GM18873 (cell line): ENCODE measurements around the gene UMPS.

ENCODE experiments used
- ATAC-seq: cut with Tn5 transposase; IDR thresholded peaks from one replicate; pipeline ENCODE4 v1.9.1; 2021; ENCODE audit warnings: mild to moderate bottlenecking, moderate library complexity, moderate number of reproducible peaks; ENCODE audit not compliant: unreplicated experiment, low FRiP score

UMPS gene

DNA sequence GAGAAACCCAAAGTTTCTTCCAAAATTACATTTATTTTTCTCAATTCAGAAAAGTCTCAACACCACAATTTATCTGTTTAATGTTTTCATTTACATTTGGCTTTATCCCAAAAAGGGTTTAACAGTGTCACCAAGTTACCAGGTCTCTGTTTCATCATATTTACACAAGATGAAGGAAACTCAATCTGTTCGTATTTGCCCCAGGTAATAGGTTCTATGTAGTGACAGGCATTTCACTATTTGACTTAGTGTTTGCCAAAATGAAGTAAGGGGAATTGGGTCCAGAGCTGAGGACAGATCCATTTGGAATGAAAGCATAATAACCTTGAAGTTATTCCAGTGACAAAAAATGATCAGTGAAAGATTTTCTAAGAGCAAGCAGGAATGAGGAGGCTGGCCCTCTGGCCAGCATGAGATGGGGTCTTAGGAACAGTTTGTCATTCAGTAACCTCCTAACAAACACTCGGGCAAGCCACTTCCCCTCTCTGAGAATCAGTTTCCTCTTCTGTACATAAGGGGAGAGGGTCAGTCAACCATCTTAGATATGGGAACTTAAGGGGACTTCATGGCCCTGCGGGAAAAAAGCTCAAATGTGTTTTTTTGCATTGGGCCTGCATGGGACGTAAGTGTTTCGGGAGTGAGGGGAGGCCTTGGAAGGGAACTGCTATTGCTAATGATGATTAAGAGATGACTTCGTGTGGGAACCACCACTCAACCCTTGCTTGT, 31.8 kb downstream of the UMPS start:
- ATAC-seq, result no peak

DNA sequence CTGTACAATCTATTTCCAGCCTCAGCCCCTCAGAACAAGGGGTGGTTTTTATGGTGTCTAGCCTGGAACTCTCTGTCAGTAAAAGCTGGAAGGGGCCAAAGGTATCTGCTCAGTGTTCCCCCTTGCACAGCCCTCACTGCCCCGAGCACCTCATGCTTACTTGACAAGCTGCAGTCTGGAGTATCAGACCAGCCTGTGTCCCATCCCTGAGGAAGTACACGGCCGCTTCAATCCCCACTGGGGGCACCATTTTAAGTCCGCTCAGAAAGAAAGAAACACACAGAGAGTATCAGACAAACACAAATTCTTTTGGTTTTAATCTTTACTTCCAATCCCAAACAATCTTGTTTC, 32.4 kb downstream of the UMPS start:
- ATAC-seq, result no peak

DNA sequence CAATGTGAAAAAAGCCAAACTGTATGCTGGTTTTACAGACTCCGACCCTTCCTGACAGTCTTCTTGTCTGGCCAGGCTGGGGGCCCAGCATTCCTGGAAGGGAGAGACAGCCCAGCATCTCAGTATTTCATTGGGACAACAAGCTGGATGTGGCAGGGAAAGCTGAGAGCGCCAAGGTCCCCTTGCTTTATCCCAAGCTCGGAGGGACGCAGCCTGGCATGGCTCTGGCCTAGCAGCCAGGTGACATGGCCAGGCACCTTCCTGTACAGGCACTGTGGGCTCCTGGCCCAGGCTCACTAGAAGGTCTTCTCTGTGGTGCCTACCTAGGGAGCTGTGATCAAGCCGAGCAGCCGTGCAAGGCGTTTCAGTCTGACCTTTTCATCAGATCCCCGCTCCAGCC, 33.0 kb downstream of the UMPS start:
- no peak for ATAC-seq

DNA sequence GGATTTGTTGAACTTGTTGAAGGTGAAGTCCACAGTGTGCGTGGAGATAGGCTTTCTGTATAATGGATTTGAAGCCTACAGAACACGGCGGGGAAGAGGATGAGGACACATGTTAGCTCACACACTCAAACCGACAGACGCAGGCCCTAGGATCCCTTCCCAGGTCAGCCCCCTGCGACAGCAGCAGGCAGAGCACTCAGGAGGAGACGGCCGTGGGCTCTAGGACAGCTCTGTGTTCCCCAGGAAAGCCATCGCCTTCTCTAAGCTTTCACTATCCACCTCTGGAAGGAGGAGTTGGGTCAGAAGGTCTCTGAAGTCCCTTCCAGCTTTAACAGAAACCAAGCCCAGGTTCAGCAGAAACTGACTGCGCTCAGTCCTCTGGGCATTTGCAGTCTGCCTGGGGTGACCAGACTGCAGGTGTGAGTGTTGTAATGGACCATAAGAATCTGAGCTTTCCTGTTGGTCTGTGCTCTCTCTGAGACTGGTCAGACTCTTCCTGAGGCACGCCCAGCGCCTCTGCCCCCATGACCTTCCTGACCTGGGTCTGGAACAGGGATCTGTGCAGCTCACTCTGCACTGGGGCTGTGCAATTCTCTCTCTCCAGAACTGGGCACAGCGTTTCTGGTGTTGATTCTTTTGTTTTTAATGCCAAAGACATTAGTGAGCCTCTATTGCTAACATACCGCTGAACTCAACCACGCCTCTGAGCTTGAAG, 33.5 kb downstream of the UMPS start:
- no peak for ATAC-seq

DNA sequence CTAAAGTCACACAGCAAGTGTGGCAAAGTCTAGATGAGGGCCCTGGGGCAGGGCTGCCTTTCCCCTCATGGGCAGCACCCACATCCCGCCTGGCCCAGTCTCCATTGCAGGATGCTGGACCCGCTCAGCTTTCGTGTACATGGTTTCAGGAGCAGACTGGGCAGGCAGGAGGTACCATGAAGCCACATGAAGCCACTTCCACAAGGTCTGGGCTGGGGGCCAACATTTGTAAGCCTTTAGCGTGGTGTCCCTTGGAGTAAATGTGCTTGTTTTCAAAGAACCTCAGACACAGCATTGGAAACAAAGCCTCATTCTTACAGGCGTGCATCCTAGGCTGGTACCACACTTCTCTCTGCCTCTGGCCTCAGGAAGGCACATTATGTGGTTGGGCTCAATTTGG, 34.5 kb downstream of the UMPS start:
- no peak for ATAC-seq

DNA sequence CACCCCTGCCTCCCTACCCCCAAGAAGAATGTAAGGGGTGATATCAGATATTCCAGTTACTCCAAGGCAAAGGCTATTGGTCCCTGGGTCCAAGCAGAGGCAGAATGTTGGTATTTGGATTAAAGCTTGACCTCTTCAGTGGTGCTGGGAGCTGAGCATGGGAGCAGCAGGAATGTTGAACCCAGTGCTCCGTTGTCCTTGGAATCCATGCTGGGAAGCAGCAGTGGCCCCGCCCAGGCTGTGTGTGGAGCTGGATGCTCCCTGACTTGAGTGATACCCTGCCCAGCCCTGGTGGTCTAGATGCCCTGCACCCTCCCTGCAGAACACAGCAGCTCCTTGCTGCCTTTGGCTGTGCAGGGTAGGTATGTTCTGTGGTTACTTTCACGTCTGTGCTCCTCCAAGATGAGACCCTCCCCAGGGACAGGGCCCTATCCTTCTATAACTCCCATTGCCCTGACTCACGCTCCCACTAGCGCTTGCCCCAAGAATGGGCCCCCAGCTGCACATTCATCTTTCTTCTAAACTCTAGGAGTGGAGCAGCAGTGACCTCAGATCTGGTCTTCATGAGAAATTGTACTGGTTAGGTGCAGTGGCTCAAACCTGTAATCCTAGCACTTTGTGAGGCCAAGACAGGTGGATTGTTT, 35.1 kb downstream of the UMPS start:
- no peak for ATAC-seq

DNA sequence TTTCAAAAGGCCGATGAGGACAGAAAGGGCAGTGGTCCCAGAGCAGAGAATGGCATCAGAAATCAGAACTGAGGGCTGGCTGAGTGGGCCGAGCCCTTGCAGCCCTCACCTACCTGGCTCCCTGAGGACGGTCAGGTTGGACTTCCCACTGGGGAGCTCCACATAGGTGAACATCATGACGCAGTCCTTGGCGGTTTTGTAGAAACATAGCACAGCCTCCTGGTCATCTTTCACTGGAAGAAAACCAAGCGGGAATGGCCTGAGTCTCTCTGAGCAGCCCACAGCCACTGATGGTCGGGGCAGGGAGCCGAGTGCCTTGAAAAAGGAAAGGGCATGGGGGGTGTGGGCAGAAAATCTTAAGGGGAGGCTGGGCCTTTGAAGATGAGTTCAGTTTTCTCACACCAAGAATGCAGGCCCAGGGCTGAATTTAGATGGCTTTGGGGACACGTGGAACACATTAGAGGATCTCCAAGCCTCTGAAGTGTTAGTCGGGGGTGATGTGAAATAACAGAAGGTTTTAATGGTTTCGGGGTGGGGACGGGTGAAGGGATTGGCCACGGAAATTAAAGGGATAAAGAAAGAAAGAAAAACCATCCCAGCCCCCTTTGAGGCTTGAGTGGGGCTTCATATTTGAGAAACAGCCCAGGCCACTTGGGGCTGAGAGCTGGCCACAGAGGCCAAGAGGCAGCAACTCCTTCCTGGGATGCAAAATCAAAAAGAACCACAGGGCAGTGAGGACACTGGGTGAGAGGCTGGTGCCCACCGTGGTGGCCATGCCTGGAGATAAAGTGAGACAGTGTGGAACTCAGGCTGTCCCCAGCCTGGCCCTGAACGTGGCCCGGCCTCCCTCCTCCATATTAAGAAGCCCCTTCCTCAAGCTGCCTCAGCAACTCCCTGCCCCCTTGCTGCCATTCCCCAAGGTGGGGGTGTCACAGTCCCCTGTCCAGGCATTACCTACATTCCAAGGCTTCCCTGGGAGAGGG, 36.2 kb downstream of the UMPS start:
- ATAC-seq, result no peak

DNA sequence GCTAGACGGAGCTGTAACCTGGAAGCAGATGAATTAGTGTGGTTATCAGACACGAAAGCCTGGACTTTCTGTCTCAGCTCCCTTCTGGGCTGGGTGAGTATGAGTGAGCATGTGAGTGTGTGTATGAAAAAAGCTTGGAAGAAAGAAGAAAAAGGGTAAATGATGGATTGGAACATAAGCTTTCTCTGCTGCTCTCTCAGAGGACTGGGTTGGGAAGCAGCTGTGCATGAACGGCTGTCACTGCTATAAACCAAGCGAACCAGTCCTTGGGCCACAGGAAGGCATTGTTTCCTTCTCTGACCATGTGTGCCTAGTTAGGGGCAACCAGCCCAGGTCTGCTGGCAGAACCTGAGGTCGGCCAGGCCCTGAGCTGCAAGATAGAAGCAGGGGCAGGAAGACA, 37.0 kb downstream of the UMPS start:
- ATAC-seq, result no peak

DNA sequence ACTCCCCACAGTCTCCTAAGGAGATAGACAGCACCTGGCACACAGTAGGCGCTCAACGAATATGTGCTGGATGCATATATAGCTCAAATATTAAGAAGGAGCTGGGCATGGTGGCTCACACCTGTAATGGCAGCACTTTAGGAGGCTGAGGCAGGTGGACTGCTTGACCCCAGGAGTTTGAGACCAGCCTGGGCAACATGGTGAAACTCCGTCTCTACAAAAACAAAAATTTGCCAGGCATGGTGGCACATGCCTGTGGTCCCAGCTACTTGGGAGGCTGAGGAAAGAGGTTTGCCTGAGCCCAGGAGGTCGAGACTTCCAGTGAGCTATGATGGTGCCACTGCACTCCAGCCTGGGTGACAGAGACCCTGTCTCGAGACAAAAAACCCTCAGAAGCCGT, 37.4 kb downstream of the UMPS start:
- no peak for ATAC-seq

DNA sequence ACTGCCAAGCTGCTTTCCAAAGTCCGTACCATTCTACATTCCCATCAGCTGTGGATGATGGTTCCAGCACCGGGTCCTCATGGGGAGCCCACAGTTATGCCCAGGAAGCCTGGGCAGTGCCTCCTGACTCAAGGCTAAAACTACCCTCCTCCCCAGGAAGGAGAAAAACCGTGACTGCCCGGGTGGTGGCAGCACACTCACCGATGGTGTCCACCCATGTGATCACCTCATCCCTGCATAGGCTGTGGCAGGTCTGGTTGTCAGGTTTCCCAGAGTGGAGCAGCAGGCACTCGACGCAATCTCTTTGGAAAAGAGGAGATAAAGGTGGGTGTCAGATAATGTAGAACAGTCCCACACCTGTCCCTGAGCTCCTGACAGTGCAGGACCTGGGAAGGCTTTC, 38.6 kb downstream of the UMPS start:
- no peak for ATAC-seq

DNA sequence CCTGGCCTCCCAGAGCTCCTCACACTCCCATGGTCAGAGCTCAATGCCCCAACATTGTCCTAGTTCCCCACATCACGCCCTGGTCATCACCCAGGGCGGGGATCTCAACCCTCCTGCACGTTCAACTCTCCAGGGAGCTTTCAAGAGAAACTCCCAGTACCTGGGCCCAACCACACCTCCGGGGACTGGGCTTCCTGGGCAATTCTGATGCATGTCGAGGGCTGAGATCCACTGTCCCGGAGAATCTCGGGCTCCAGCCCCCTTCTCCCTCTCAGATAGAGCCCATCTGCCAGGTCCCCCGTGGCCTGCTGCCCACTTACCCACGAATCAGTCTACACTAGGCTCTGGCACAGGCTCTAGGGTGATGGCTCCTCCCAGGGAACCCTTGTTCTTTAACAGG, 39.2 kb downstream of the UMPS start:
- no peak for ATAC-seq

DNA sequence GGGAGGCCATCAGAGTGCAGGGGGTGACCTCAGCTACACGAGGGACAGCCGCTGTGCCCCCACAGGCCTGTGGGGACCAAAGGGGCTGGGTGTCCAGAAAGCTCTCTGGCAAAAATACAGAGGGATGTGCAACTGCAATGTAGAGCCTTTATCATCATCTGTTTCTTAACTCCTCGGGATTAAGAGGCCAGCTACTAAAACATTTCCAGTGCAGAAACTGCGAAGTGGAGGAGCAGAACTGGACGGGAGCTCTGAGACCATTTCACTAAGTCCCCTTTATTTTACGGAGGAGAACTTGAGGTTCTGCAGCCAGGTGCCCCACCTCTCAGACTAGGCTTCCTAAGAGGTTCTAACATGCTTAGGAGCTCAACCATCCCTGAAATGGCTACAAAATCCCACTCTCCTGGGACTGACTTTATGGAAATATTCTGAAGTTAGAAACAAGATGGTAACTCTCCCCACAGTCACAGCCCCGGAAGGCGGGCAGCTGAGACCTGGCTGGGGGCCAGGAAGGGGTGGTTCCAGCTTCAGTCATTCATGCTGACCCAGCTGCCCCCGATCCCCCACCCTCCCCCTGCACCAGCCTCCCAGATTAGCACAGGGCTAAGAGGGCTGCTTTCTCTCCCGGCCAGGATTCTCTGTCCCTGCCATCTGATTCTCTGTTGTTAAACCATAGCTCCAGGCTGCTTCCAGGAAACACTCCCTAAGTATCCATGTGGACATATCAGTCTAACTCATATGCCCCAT, 40.3 kb downstream of the UMPS start:
- no peak for ATAC-seq

DNA sequence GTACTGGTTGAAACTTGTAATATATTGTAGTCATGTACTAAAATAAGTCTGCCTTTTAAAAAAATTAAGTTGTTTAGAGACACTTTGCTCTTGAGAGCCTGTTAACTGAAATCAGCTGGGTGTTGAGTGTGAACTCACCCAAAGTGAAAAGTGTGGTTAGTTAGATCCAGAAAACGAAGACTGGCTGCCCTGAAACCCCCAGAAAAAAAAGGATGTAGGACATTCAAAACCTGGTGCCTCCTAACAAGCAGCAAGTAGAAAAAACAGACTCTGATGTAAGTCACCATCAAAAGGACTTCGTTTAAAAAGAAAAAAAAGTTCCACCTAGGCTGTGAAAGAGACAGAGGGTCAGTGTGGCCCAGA, 40.8 kb downstream of the UMPS start:
- no peak for ATAC-seq

DNA sequence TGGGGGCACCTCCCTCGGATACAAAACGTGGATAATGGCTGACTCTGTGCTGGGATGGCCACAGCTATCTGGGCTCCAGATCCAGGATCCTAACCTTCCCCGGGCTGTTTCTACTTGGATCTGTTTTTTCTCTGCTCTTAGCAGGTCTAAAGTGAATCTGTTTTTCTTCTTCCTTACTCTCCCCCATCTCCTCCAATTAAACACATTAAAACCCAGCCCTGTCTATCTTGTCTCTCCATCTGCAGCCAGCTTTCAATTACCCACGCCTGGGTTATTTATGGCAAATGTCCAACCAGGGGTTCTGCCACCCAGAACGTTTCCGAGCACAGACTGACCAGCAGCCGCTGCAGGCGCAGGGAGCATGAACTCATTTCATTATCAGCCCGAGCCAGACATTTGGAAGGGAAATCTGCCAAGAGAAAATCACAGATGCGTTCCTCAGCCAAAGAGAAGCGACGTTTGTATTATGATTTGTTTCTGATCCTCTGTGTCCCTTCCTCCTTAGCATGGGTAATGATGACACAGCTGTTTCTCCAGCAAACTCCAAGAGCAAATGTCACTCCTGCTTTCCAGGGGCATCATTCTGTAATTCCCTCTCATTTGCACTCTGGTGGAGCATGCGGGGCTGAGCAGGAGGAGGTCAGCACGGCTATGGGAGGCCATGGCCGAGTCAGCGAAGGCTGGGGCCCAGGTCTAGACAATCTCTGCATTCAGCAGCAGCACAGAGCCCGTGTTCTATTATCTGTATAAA, 42.0 kb downstream of the UMPS start:
- ATAC-seq, result no peak

DNA sequence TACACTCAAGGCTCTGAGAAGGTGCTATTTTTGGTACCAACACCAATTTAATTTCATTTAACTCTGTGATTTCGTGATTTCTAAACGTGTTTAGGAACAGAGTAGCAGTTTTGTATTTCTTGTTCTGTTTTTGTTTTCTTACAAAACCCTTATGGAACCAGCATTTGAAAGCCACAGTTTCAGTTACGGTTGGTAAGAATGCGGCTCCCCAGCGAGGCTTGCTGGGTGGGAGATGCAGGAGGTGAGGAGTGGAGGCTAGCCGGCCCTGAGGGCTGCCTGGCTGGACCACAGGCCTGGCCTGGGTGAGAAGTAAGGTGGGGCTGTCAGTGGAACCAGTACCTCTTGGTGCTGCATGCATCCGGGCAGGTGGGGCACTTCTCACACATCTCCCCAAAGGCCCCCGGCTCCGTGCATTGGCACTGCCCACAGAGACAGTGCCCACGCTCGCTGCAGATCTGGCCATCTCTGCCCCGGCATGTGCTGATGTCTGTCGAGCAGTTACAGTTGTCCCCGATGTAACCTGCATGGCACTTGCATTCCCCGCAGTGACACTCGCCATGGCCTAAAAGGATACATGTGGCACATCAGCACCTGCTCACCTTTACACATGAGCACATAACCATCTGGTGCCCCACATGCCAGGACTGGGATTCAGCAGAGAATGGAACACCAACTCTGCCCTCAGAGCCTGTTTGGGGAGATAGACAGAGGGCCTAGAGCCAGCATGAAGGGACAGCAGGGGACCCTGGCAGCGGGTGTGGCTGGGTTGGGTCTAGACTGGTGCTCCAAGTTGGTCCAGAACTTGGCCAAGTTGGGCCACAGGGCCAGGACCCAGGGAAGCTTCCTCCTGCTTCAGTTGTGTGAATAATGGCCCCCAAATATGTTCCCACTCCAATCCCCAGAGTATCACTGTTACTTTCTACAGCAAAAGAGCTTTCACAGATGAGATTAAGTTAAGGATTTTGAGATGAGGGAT, 43.4 kb downstream of the UMPS start:
- ATAC-seq, result no peak

DNA sequence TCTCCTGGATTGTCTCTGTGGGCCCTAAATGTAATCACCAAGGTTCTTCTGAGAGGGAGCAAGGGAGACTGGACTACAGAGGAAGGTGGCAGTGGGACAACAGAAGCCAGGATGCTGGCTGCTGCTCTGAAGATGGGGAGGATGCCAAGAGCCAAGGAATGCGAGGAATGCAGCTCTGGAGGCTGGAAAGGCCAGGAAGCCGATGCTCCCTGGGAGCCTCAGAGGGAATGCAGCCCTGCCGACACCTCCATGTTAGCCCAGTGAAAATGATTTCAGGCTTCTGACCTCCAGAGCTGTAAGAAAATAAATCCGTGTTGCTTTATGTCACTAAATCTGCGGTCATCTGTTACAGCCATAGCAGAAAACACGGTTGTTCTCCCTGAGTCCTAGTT, 44.1 kb downstream of the UMPS start:
- ATAC-seq, result no peak

DNA sequence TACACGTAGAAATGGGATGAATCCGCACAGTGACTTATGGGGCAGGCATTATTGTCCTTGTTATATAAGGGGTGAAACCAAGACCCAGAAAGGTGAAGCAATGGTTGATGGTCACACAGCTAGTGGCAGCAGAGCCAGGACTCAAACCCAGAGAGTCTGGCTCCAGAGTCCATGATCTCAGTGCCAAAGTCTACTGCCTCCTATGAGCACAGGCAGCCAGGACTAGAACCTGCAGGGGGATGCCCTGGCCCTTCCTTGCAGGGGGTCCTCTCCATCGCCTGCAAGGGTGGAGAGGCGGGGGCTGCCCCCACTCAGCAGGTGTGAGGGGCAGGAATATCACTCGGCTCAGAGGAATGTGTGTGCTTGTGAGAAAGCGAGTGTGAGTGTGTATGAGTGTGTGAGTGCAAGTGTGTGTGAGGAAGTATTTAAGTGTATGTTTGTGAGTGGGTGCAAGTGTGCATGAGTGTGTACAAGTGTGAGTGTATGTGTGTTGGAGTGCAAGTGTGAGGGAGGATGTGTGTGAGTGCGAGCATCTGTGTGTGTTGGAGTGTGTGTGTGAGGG, 44.7 kb downstream of the UMPS start:
- ATAC-seq, result no peak

DNA sequence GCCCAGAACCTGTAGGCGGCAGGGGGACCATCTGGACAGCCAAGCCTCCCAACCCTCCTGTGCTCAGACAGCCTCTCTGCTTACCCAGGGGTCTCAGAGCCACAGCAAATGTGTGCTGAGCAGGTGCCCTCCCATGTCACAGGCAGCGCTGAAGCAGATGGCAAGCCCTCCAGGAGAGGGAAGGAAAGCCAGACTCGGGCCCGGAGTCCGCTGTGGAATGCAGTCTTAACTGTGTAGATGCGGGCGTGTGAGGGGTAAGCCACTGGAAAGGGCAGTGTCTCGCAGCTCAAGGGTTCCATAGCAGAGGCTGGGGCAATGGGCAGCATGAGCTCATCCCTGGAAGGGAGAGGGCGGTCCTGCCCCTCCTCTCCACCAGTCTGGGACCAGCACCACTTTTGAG, 45.6 kb downstream of the UMPS start:
- no peak for ATAC-seq
